HepG2 (cell line): Measurements from ENCODE around the gene PDZD7. TPM values are rescaled to one million over a fixed set of nuclear protein-coding genes. Genes with fewer than 3 reads are reported as not detected.
A peak's percentile ranks its signal among the peaks of the same experiment; 100 is the strongest.

Experiments
- ARNTL ChIP-seq: sonication (generic); formaldehyde crosslinking; IDR thresholded peaks from 2 replicates; pipeline ENCODE4 v1.4.0; 2020; ENCODE audit warnings: mild to moderate bottlenecking, missing genetic modification reagents
- BCLAF1 ChIP-seq: fragments of 450-650 bp; IDR thresholded peaks from 2 replicates; pipeline ENCODE4 v1.6.1; 2017; ENCODE audit warnings: mild to moderate bottlenecking
- FOXA3 ChIP-seq: IDR thresholded peaks from 2 replicates; pipeline ENCODE4 v1.6.1; 2016; ENCODE audit warnings: missing genetic modification reagents, missing compliant biosample characterization
- JARID2 ChIP-seq: sonication (generic); formaldehyde crosslinking; IDR thresholded peaks from 2 replicates; pipeline ENCODE4 v1.8.1; 2023; ENCODE audit warnings: missing genetic modification reagents, inconsistent platforms; ENCODE audit not compliant: insufficient replicate concordance
- JDP2 ChIP-seq: sonication (generic); formaldehyde crosslinking; IDR thresholded peaks from 2 replicates; pipeline ENCODE4 v1.8.1; 2022; ENCODE audit warnings: missing genetic modification reagents, borderline replicate concordance
- MBD4 ChIP-seq: IDR thresholded peaks from 2 replicates; pipeline ENCODE4 v1.6.1; 2012; ENCODE audit warnings: low read length, inconsistent platforms, borderline replicate concordance
- MIER3 ChIP-seq: IDR thresholded peaks from 2 replicates; pipeline ENCODE4 v1.6.1; 2016; ENCODE audit warnings: missing compliant biosample characterization, borderline replicate concordance
- POLR2AphosphoS2 ChIP-seq: IDR thresholded peaks from 2 replicates; pipeline ENCODE4 v1.6.1; 2011; ENCODE audit warnings: low read depth, low read length, improper control_type of control experiment
- PREB ChIP-seq: sonication (generic); formaldehyde crosslinking; IDR thresholded peaks from 2 replicates; pipeline ENCODE4 v1.4.0; 2020; ENCODE audit warnings: missing genetic modification reagents
- PRPF4 ChIP-seq: fragments of 200-400 bp; formaldehyde crosslinking; IDR thresholded peaks from 2 replicates; pipeline ENCODE4 v1.6.1; 2016; ENCODE audit warnings: low read length, low read depth; ENCODE audit not compliant: poor library complexity, severe bottlenecking
- RNF2 ChIP-seq: fragments of 450-650 bp; conservative IDR thresholded peaks from 2 replicates; pipeline ENCODE4 v1.6.1; 2016; ENCODE audit warnings: low read depth
- SKI ChIP-seq: fragments of 450-650 bp; IDR thresholded peaks from one replicate; pipeline ENCODE4 v1.6.1; 2018; ENCODE audit warnings: mild to moderate bottlenecking; ENCODE audit not compliant: partially characterized antibody
- SNAI1 ChIP-seq: sonication (generic); formaldehyde crosslinking; IDR thresholded peaks from 2 replicates; pipeline ENCODE4 v1.5.0; 2020; ENCODE audit warnings: mild to moderate bottlenecking, missing genetic modification reagents, borderline replicate concordance
- SOX5 ChIP-seq: IDR thresholded peaks from 2 replicates; pipeline ENCODE4 v1.6.1; 2016; ENCODE audit warnings: borderline replicate concordance
- SRY ChIP-seq: sonication (generic); formaldehyde crosslinking; IDR thresholded peaks from 2 replicates; pipeline ENCODE4 v1.8.0; 2022; ENCODE audit warnings: mild to moderate bottlenecking, missing genetic modification reagents
- TCF7L2 ChIP-seq: IDR thresholded peaks from 2 replicates; pipeline ENCODE4 v1.6.1; 2011; ENCODE audit warnings: mild to moderate bottlenecking, low read depth, low read length, moderate library complexity
- ZBTB26 ChIP-seq: IDR thresholded peaks from 2 replicates; pipeline ENCODE4 v1.6.1; 2016; ENCODE audit warnings: missing compliant biosample characterization, missing genetic modification reagents, borderline replicate concordance
- ZFAT ChIP-seq: sonication (generic); formaldehyde crosslinking; conservative IDR thresholded peaks from 2 replicates; pipeline ENCODE4 v1.8.1; 2023; ENCODE audit warnings: missing genetic modification reagents, inconsistent platforms
- ZFYVE20 ChIP-seq: sonication (generic); formaldehyde crosslinking; IDR thresholded peaks from 2 replicates; pipeline ENCODE4 v1.8.0; 2023; ENCODE audit warnings: low read depth, mild to moderate bottlenecking, moderate library complexity, missing genetic modification reagents, borderline replicate concordance
- ZKSCAN5 ChIP-seq: sonication (generic); formaldehyde crosslinking; IDR thresholded peaks from 2 replicates; pipeline ENCODE4 v1.5.1; 2020; ENCODE audit warnings: mild to moderate bottlenecking, missing genetic modification reagents
- ZNF329 ChIP-seq: sonication (generic); formaldehyde crosslinking; IDR thresholded peaks from 2 replicates; pipeline ENCODE4 v1.9.0; 2021; ENCODE audit warnings: low read depth, mild to moderate bottlenecking, missing genetic modification reagents
- ZNF34 ChIP-seq: sonication (generic); formaldehyde crosslinking; IDR thresholded peaks from 2 replicates; pipeline ENCODE4 v1.4.0; 2020; ENCODE audit warnings: mild to moderate bottlenecking, missing genetic modification reagents, borderline replicate concordance
- ZNF607 ChIP-seq: sonication (generic); formaldehyde crosslinking; IDR thresholded peaks from 2 replicates; pipeline ENCODE4 v1.5.1; 2020; ENCODE audit warnings: missing genetic modification reagents, mild to moderate bottlenecking, borderline replicate concordance
- ZNF713 ChIP-seq: sonication (generic); formaldehyde crosslinking; IDR thresholded peaks from 2 replicates; pipeline ENCODE4 v1.4.0; 2020; ENCODE audit warnings: mild to moderate bottlenecking, missing genetic modification reagents
- ZSCAN25 ChIP-seq: sonication (generic); formaldehyde crosslinking; IDR thresholded peaks from 2 replicates; pipeline ENCODE4 v1.8.0; 2022; ENCODE audit warnings: mild to moderate bottlenecking, missing genetic modification reagents
- polyA plus RNA-seq, 8 experiments: library from polyadenylated mRNA; depleted of rRNA in 3 of 8; stranded (reverse) in 7 of 8; unstranded in 1 of 8; fragments of >200 nt; fragmentation: Illumina TruSeq in 4 of 8; extraction: Trizol in 4 of 8; gene quantifications; 2 replicates each; pipeline versions ENCODE4 v1.2.1 to v1.2.3, GENCODE V29; 2011 to 2016; ENCODE audit warnings: low read depth in 4 of 8, missing spikeins in 1 of 8, mixed read lengths in 1 of 8; ENCODE audit not compliant: insufficient read depth in 1 of 8
- total RNA-seq, 5 experiments: library from RNA; depleted of rRNA; stranded (reverse); fragments of >200 nt; fragmentation: Illumina TruSeq; extraction: Trizol; gene quantifications; 2 replicates each; pipeline ENCODE4 v1.2.3, GENCODE V29; 2016; ENCODE audit warnings: low read depth in 1 of 5

PDZD7 gene
- total and polyA plus RNA-seq, 2 of the 13 experiments (the other 11 are each of a cell fraction or from before 2014, with no cell fraction given) = 0.58 to 0.73 TPM

GRCh38 chr10:100970076-100970913, 60.6 kb downstream of the PDZD7 start (continued):
- TF ChIP-seq SOX5 (CRISPR knock-in tag) = no peak; the same call in 1 of the 2 replicates
- TF ChIP-seq ZNF607 (CRISPR knock-in tag) = no peak
- no peak for TF ChIP-seq TCF7L2
- TF ChIP-seq POLR2AphosphoS2 = no peak
- no peak for TF ChIP-seq PREB (CRISPR knock-in tag)
- no peak for TF ChIP-seq MBD4
- TF ChIP-seq MIER3 (CRISPR knock-in tag) = no peak
- no peak for TF ChIP-seq ZSCAN25 (CRISPR knock-in tag)
- 0 out of 2 replicates have a peak, but pooled peaks have one; percentile 13 for TF ChIP-seq ZFYVE20 (CRISPR knock-in tag)
- no peak for TF ChIP-seq JARID2 (CRISPR knock-in tag)
- TF ChIP-seq RNF2 = no peak
- no peak for TF ChIP-seq ARNTL (CRISPR knock-in tag)
- TF ChIP-seq SNAI1 (CRISPR knock-in tag) = no peak
- TF ChIP-seq ZKSCAN5 (CRISPR knock-in tag) = no peak
- no peak for TF ChIP-seq SKI
- TF ChIP-seq SRY (CRISPR knock-in tag) = no peak
- TF ChIP-seq ZBTB26 = no peak
- no peak for TF ChIP-seq PRPF4
- no peak for TF ChIP-seq ZFAT (CRISPR knock-in tag)
- peak; percentile 27; the same call in 1 of the 2 replicates for TF ChIP-seq FOXA3 (CRISPR knock-in tag)
- TF ChIP-seq ZNF34 (CRISPR knock-in tag) = no peak
- TF ChIP-seq JDP2 (CRISPR knock-in tag) = no peak
- no peak for TF ChIP-seq BCLAF1
- no peak for TF ChIP-seq ZNF329 (CRISPR knock-in tag)
- TF ChIP-seq ZNF713 (CRISPR knock-in tag) = no peak
